Measurements from ENCODE around the gene KIF6. TPM values are rescaled to one million over a fixed set of nuclear protein-coding genes. Genes with fewer than 3 reads are reported as not detected.

Gene KIF6
- total and polyA plus RNA-seq, 8 donors, result 0.19 to 1.0 (median 0.44) TPM

DNA sequence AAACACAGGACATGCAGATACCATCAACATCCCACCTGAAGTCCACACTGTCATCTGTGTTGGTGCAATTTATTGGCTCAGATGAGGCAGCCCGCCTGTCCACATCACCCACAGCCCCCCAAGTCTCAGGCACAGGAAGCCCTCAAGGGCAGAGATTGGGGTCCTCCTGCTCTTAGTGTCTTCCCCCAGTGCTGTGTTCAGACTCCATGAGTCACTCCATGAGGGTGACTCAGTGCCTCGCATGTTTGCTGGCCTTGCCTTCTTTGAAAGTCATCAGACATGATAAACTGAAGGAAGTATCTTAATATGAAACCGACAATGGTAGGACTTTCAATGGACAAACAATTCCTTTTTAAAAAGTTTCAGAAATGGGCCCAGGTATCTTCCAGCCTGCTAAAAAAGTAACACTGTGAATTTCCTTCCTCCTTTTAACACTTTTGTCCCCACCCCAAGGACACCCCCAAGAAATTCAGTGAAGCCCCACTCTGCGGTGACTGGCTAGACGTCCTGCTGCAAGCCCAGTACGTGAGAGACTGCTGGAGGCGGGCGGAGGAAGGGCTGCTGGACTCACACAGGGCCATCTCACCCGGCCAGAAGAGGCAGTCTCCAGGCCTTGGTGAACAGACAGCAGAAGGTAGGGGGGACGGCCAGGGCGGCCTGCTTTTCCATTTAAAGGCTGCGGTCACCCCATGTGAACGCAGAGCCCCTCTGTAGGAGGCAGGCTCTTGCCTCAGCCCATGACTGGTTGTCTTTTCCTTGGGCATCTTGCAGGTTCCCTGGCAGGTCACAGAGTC, 359.7 kb downstream of the KIF6 start:
- FAIRE-seq, result no peak

DNA sequence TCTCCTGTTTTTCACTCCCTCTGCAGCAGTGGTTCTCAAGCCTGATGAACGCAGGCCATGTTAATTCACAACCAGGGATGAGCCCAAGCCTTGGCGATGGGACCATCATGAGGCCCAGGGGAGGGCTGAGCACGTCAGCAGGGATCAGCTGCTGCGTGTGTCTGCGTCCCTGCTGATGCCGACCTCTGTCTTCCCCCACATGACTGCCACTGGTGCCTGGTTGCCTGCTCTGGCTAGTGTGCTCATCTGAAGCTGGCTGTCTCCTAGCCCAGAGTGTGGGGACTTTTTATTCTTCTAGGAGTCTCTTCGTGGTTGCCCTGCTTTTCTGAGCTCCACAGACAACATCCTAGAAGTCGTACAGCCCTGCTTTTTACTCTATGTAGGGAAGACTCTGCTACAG, 361.9 kb downstream of the KIF6 start:
- FAIRE-seq (no peak), DNase-seq (no peak), ATAC-seq (no peak)
- no peak overlapping the region for H3K27ac ChIP-seq
- intact Hi-C loops (cut with DNase I), result loop anchor here in 1 of 3 donors (10.0 kb wide), 1 partner anchor 522 kb away; no protein-coding TSS in a partner anchor
- WGBS, 2 donors, result 90 to 95% methylated on average over 8 of the region's 8 CpGs
- H3K27me3 ChIP-seq, result no peaks in the 10 kb centered on the region
- no peaks in the 10 kb centered on the region for H3K4me1 ChIP-seq
- H3K9me3 ChIP-seq, result no peaks in the 10 kb centered on the region
- no peaks in the 10 kb centered on the region for H3K36me3 ChIP-seq
- H3K4me3 ChIP-seq, result no peak overlapping the region
- TF ChIP-seq, protein P1, sequence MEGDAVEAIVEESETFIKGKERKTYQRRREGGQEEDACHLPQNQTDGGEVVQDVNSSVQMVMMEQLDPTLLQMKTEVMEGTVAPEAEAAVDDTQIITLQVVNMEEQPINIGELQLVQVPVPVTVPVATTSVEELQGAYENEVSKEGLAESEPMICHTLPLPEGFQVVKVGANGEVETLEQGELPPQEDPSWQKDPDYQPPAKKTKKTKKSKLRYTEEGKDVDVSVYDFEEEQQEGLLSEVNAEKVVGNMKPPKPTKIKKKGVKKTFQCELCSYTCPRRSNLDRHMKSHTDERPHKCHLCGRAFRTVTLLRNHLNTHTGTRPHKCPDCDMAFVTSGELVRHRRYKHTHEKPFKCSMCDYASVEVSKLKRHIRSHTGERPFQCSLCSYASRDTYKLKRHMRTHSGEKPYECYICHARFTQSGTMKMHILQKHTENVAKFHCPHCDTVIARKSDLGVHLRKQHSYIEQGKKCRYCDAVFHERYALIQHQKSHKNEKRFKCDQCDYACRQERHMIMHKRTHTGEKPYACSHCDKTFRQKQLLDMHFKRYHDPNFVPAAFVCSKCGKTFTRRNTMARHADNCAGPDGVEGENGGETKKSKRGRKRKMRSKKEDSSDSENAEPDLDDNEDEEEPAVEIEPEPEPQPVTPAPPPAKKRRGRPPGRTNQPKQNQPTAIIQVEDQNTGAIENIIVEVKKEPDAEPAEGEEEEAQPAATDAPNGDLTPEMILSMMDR (IDR thresholded peaks at IDR 0.05), result no peak

More for the DNA sequence above, 359.7 kb downstream of the KIF6 start:
- ATAC-seq (no peak), DNase-seq (no peak)
- intact Hi-C loops (cut with DNase I), result loop anchor here in 2 of 3 donors (5.0 to 10.0 kb wide), 2 partner anchors 519 to 527 kb away; no protein-coding TSS in a partner anchor
- no peaks in the 10 kb centered on the region for H3K36me3 ChIP-seq
- H3K27me3 ChIP-seq, result no peaks in the 10 kb centered on the region
- TF ChIP-seq, protein P1 (IDR thresholded peaks at IDR 0.05), result no peak
- H3K27ac ChIP-seq, result no peak overlapping the region
- 91 to 93% methylated on average over 13 of the region's 13 CpGs for WGBS, 2 donors
- H3K4me3 ChIP-seq, result no peak overlapping the region
- H3K4me1 ChIP-seq, result no peaks in the 10 kb centered on the region
- H3K9me3 ChIP-seq, result no peaks in the 10 kb centered on the region

DNA sequence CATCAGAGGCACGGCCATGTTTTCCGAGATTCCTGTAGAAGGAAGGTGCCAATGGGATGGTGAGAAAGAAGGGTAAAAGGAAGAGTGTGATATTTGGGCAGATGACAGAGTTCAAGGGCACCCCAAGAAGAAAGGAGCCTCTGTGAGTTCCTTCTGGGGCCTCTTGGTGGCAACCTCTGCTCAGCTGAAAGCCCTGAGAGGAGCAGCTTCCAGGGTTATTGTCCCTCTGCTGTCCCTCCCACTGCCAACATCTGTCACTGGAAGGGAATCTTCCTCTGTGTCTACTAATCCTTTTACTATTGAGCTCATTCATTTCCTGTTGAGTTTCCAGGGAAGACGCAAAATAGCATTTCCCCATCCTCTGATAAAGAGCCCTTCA, 362.7 kb downstream of the KIF6 start:
- ATAC-seq, result peak in 1 of 4 donors; percentile 41
- Histone ChIP-seq H3K4me3 (no peak overlapping the region), H3K36me3 (no peaks in the 10 kb centered on the region), H3K4me1 (no peaks in the 10 kb centered on the region), H3K9me3 (no peaks in the 10 kb centered on the region), H3K27me3 (no peaks in the 10 kb centered on the region), H3K27ac (no peak overlapping the region)
- 39 to 47% methylated on average over 3 of the region's 3 CpGs for WGBS, 2 donors
- no peak for DNase-seq
- FAIRE-seq, result no peak
- TF ChIP-seq, protein P1 (IDR thresholded peaks at IDR 0.05), result no peak
- intact Hi-C loops (cut with DNase I), result loop anchor here in 1 of 3 donors (10.0 kb wide), 1 partner anchor 522 kb away; no protein-coding TSS in a partner anchor

DNA sequence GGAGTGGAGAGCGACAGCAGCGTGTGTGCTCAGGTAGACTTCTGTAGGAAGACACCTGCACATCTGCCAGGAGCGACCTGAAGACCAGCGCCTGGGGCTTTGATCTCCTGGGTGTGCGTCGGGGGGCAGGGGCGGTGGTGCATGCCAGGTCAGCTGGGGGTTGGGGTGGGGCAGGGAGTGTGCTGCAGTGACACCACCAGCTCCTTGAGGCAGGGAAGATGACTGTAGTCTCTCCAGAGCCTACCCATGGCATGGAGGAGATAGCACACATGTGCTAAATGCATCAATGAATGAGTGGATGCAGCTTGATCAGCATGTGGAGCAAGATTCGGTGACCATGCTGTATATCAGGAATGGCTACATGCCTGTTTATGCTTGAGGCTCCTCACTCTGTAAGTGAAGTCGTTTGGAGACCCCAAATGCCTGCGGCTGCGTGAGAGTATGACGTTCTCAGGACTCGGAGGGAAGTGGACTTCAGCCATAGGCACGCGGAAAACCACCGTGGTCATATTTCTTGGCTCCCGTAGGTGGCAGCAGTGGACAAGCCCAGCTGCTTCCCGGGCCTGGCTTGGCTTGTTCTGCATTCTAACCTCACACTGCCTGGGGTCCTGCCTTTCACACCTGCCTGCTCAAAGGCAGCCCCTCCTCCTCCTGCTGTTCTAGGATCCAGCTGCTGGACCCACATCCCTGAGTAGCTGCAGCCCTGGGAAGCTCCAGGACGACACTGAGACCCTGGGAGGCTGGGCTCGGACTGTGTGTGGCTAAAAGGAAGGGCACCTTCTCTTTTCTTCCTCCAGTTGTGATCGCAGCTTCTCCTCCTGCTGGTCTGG, 363.3 kb downstream of the KIF6 start:
- ATAC-seq, result peak; percentile 76 to 95 (median 93)
- H3K27ac ChIP-seq, result no peak overlapping the region
- H3K9me3 ChIP-seq, result no peaks in the 10 kb centered on the region
- H3K4me3 ChIP-seq, result no peak overlapping the region
- no peak for FAIRE-seq
- no peaks in the 10 kb centered on the region for H3K27me3 ChIP-seq
- H3K4me1 ChIP-seq, result no peaks in the 10 kb centered on the region
- TF ChIP-seq, protein P1 (IDR thresholded peaks at IDR 0.05), result peak; percentile 59 to 83 (median 70)
- intact Hi-C loops (cut with DNase I), result loop anchor here in 1 of 3 donors (10.0 kb wide), 1 partner anchor 523 kb away; no protein-coding TSS in a partner anchor
- DNase-seq, result peak; percentile 41 to 85 (median 71)
- no peaks in the 10 kb centered on the region for H3K36me3 ChIP-seq
- 33 to 34% methylated on average over 21 of the region's 21 CpGs for WGBS, 2 donors
